Pancreas (tissue), 10 donors: ENCODE measurements around the gene CELF4. TPM values are rescaled to one million over a fixed set of nuclear protein-coding genes. Genes with fewer than 3 reads are reported as not detected.

Experiments
- ATAC-seq, 4 donors: fragments of 200-7000 bp; cut with Tn5 transposase; one replicate each; pipeline versions ENCODE4 v1.8.0 to v1.9.1; 2020; ENCODE audit warnings: mild to moderate bottlenecking in 4 of 4, moderate library complexity in 4 of 4
- DNase-seq, 6 donors: peaks; one replicate each; pipeline ENCODE4 v3.0.0-alpha.2; 2020
- FAIRE-seq: peaks from 2 replicates; lab custom pipeline; 2012; peaks lifted over from hg19 to GRCh38; lab: Jason Lieb, UNC
- H3K27ac ChIP-seq, 4 donors: fragments of 200-600 bp; sonication (generic); 1 replicate in 3 of 4; 2 replicates in 1 of 4; pipeline versions ENCODE4 v1.5.0 to v1.8.0; 2020
- H3K27me3 ChIP-seq, 4 donors: fragments of 200-600 bp; one replicate each; pipeline ENCODE4 v1.8.0; 2021
- H3K36me3 ChIP-seq, 3 donors: fragments of 200-600 bp; sonication (generic) in 1 of 3; one replicate each; pipeline versions ENCODE4 v1.5.0 to v1.8.0; 2020 to 2021
- H3K4me1 ChIP-seq, 3 donors: fragments of 200-600 bp; one replicate each; pipeline ENCODE4 v1.8.0; 2021
- H3K4me3 ChIP-seq, 4 donors: fragments of 200-600 bp; sonication (generic) in 2 of 4; one replicate each; pipeline versions ENCODE4 v1.5.0 to v1.8.0; 2020 to 2021
- H3K9me3 ChIP-seq, 4 donors: fragments of 200-600 bp; one replicate each; pipeline ENCODE4 v1.8.0; 2021
- CTCF ChIP-seq, 4 donors: fragments of 200-600 bp; sonication (generic) in 3 of 4; IDR thresholded peaks; one replicate each; pipeline versions ENCODE4 v1.5.0 to v1.8.0; 2021; ENCODE audit warnings: antibody characterized with exemption in 4 of 4
- WGBS, 2 donors: extraction: QIAGEN DNeasy Blood & Tissue Kit; methylation state at CpG; one replicate each; pipeline ENCODE4 v1.1.7; 2013; 5-methylcytosine and 5-hydroxymethylcytosine counted together
- intact Hi-C, 3 donors: fragments of 100-400 bp; cut with DNase I; formaldehyde crosslinking; loops; one replicate each; pipeline versions ENCODE4 v1.11.1 to v1.14.2; 2022
- polyA plus RNA-seq, 2 donors: library from polyadenylated mRNA; stranded (reverse); fragments of 200-250 nt; gene quantifications; one replicate each; pipeline ENCODE4 v1.2.3, GENCODE V29; 2013
- total RNA-seq, 6 donors: library from RNA; stranded (reverse); fragmentation: NEBNext Ultra II Directional in 4 of 6; extraction: Animal tissue kit (Norgen Biotek cat#: 25700) in 4 of 6; gene quantifications; one replicate each; pipeline versions ENCODE4 v1.2.1 to v1.2.4, GENCODE V29; 2021 to 2023
- donor health status: healthy with polysubstance abuse.
- donor health status: DM: no; HTN: no; CAD: no; lungs with moderate emphysema.
- donor health status: DM: no; HTN: no; CAD: no.
- donor health status: control.
- donor health status: control.
- donor health status: Bipolar disorder and iron deficiency.
- donor health status: DM: yes; HTN: yes; CAD: no.
- donor health status: DM: no; HTN: no; CAD: no.
- donor health status: DM: no; HTN: no; CAD: no.
- donor health status: DM: yes; HTN: yes; CAD: no.

CELF4 gene
- total and polyA plus RNA-seq, 8 donors: 1.0 to 10.0 (median 2.8) TPM

GRCh38 chr18:37327063-37327577 lies 238.5 kb downstream of the CELF4 start:
- peak in 1 of 6 donors; percentile 25 for DNase-seq
- no peak overlapping the region for H3K27ac ChIP-seq
- H3K27me3 ChIP-seq: no peaks in the 10 kb centered on the region
- no peak for TF ChIP-seq CTCF (IDR thresholded peaks at IDR 0.05)
- no peaks in the 10 kb centered on the region for H3K9me3 ChIP-seq
- no peak overlapping the region for H3K4me3 ChIP-seq
- no peak for FAIRE-seq
- intact Hi-C loops: no loop called here
- H3K36me3 ChIP-seq: no peaks in the 10 kb centered on the region
- no peak for ATAC-seq
- H3K4me1 ChIP-seq: no peaks in the 10 kb centered on the region
- 67 to 68% methylated on average over 6 of the region's 6 CpGs for WGBS, 2 donors

GRCh38 chr18:37322492-37323035 lies 243.0 kb downstream of the CELF4 start:
- Histone ChIP-seq H3K4me1 (no peaks in the 10 kb centered on the region), H3K27ac (no peak overlapping the region), H3K9me3 (no peaks in the 10 kb centered on the region), H3K27me3 (no peaks in the 10 kb centered on the region), H3K4me3 (no peak overlapping the region), H3K36me3 (no peaks in the 10 kb centered on the region)
- ATAC-seq (peak; percentile 57 to 85 (median 68)), FAIRE-seq (no peak), DNase-seq (peak in 3 of 6 donors; percentile 12 to 52 (median 45))
- peak; percentile 43 to 71 (median 58) for TF ChIP-seq CTCF (IDR thresholded peaks at IDR 0.05)
- WGBS, 2 donors: 40 to 58% methylated on average over 15 of the region's 15 CpGs
- intact Hi-C loops: no loop called here

- FAIRE-seq (no peak), ATAC-seq (peak in 1 of 4 donors; percentile 17), DNase-seq (no peak)
- Histone ChIP-seq H3K27ac (no peak overlapping the region), H3K4me1 (no peaks in the 10 kb centered on the region), H3K36me3 (no peaks in the 10 kb centered on the region), H3K27me3 (no peaks in the 10 kb centered on the region), H3K9me3 (no peaks in the 10 kb centered on the region), H3K4me3 (no peak overlapping the region)
- no peak for TF ChIP-seq CTCF (IDR thresholded peaks at IDR 0.05)
- intact Hi-C loops: no loop called here
- WGBS, 2 donors: 60 to 67% methylated on average over 29 of the region's 29 CpGs
Measured at GRCh38 chr18:37321582-37322491, 243.8 kb downstream of the CELF4 start.

GRCh38 chr18:37320317-37320716 lies 245.3 kb downstream of the CELF4 start:
- DNase-seq (no peak), FAIRE-seq (no peak), ATAC-seq (no peak)
- Histone ChIP-seq H3K27ac (no peak overlapping the region), H3K36me3 (no peaks in the 10 kb centered on the region), H3K9me3 (no peaks in the 10 kb centered on the region), H3K4me3 (no peak overlapping the region), H3K4me1 (no peaks in the 10 kb centered on the region), H3K27me3 (no peaks in the 10 kb centered on the region)
- TF ChIP-seq CTCF (IDR thresholded peaks at IDR 0.05): no peak
- WGBS, 2 donors: 81 to 83% methylated on average over 10 of the region's 10 CpGs
- intact Hi-C loops: no loop called here
